HCT116 (cell line): ENCODE data around the gene COX15. TPM values are rescaled to one million over a fixed set of nuclear protein-coding genes. Genes with fewer than 3 reads are reported as not detected.

ENCODE experiments used
- ATAC-seq: fragments of 200-7000 bp; cut with Tn5 transposase; 2 replicates; pipeline ENCODE4 v1.9.1; 2020; ENCODE audit warnings: mild to moderate bottlenecking, moderate library complexity
- BruUV-seq: library from RNA; stranded (reverse); fragments of 400-500 nt; replicated peaks from 2 replicates; lab custom pipeline; 2021; lab: Mats Ljungman, UMichigan
- CTCF ChIA-PET: fragments of 300-600 bp; sonication (Branson Sonifier 250); formaldehyde crosslinking; loops from one replicate; lab custom pipeline; 2021; ENCODE audit warnings: antibody characterized with exemption; lab: Charles Lee
- POLR2A ChIA-PET: fragments of 300-600, 350-600 bp; sonication (Branson Sonifier 250); formaldehyde crosslinking; loops from one replicate; lab custom pipeline; 2021; ENCODE audit warnings: antibody characterized with exemption; lab: Charles Lee
- RAD21 ChIA-PET, 2 experiments: fragments of 300-600 bp; sonication (Branson Sonifier 250); formaldehyde crosslinking; loops; one replicate each; lab custom pipeline; 2023; ENCODE audit warnings: low total read pairs in 2 of 2; ENCODE audit not compliant: uncharacterized antibody in 2 of 2, unreplicated experiment in 2 of 2, low non-redundant PET in 1 of 2; lab: Charles Lee
- DNase-seq: peaks from one replicate; pipeline ENCODE4 v3.0.0-alpha.2; 2010; ENCODE audit warnings: low read depth, low spot score
- H2AFZ ChIP-seq: fragments of 200-600 bp; shearing (Covaris generic), sonication (generic); 2 replicates; pipeline ENCODE4 v1.6.1; 2017; ENCODE audit warnings: low read depth, mixed run types, mixed read lengths, antibody characterized with exemption, low read length; ENCODE audit not compliant: poor library complexity, severe bottlenecking
- H3K27ac ChIP-seq: 2 replicates; pipeline ENCODE4 v1.5.1; 2012; ENCODE audit warnings: low read depth, low read length
- H3K27me3 ChIP-seq: fragments of 200-600 bp; sonication (generic); 2 replicates; pipeline ENCODE4 v1.6.1; 2016; ENCODE audit warnings: mixed run types, low read length, mixed read lengths; ENCODE audit not compliant: insufficient read depth
- H3K36me3 ChIP-seq, 2 experiments: fragments of 200-500 bp in 1 of 2; fragments of 200-600 bp in 1 of 2; sonication (Bioruptor generic) in 1 of 2; sonication (generic) in 1 of 2; 2 replicates each; pipeline versions ENCODE4 v1.5.1 to v1.6.1; 2014 to 2016; ENCODE audit warnings: low read length in 2 of 2, inconsistent platforms in 1 of 2, mixed read lengths in 1 of 2, mixed run types in 1 of 2; ENCODE audit not compliant: insufficient read depth in 2 of 2, control insufficient read depth in 1 of 2
- H3K4me1 ChIP-seq, 2 experiments: fragments of 200-600 bp in 1 of 2; sonication (generic) in 1 of 2; 2 replicates each; pipeline versions ENCODE4 v1.5.1 to v1.6.1; 2012 to 2017; ENCODE audit warnings: low read length in 2 of 2, inconsistent platforms in 1 of 2, mild to moderate bottlenecking in 1 of 2, mixed read lengths in 1 of 2, mixed run types in 1 of 2, moderate library complexity in 1 of 2; ENCODE audit not compliant: insufficient read depth in 2 of 2, control insufficient read depth in 1 of 2
- H3K4me2 ChIP-seq: fragments of 200-600 bp; sonication (generic); 2 replicates; pipeline ENCODE4 v1.6.1; 2017; ENCODE audit warnings: mixed run types, low read length, mixed read lengths
- H3K4me3 ChIP-seq, 2 experiments: fragments of 200-600 bp in 1 of 2; sonication (generic) in 1 of 2; replicated peaks in 1 of 2; 2 replicates each; pipeline ENCODE4 v1.5.1; 2011 to 2016; ENCODE audit warnings: low read length in 2 of 2, control low read depth in 1 of 2, low read depth in 1 of 2, mild to moderate bottlenecking in 1 of 2, mixed read lengths in 1 of 2, mixed run types in 1 of 2
- H3K79me2 ChIP-seq: fragments of 200-600 bp; sonication (generic); 2 replicates; pipeline ENCODE4 v1.6.1; 2017; ENCODE audit warnings: mild to moderate bottlenecking, mixed run types, low read length, moderate library complexity, mixed read lengths; ENCODE audit not compliant: insufficient read depth
- H3K9ac ChIP-seq: fragments of 200-600 bp; sonication (generic); 2 replicates; pipeline ENCODE4 v1.6.1; 2016; ENCODE audit warnings: low read length, mixed read lengths
- H3K9me2 ChIP-seq: fragments of 200-600 bp; sonication (generic), shearing (Covaris generic); 2 replicates; pipeline ENCODE4 v1.6.1; 2017; ENCODE audit warnings: mixed run types, mild to moderate bottlenecking, moderate library complexity; ENCODE audit not compliant: insufficient read depth
- H3K9me3 ChIP-seq, 2 experiments: fragments of 200-500 bp in 1 of 2; fragments of 200-600 bp in 1 of 2; sonication (Bioruptor generic) in 1 of 2; sonication (generic) in 1 of 2; 2 replicates each; pipeline ENCODE4 v1.6.1; 2014 to 2017; ENCODE audit warnings: low read length in 2 of 2, mixed read lengths in 2 of 2, inconsistent platforms in 1 of 2, low read depth in 1 of 2, mild to moderate bottlenecking in 1 of 2, mixed run types in 1 of 2, moderate library complexity in 1 of 2; ENCODE audit not compliant: control insufficient read depth in 1 of 2, insufficient read depth in 1 of 2
- H4K20me1 ChIP-seq: fragments of 200-600 bp; sonication (generic), shearing (Covaris generic); 2 replicates; pipeline ENCODE4 v1.6.1; 2017; ENCODE audit warnings: mixed run types, mild to moderate bottlenecking, moderate library complexity; ENCODE audit not compliant: insufficient read depth
- CBX3 ChIP-seq: IDR thresholded peaks from 2 replicates; pipeline ENCODE4 v1.6.1; 2012; ENCODE audit warnings: low read depth
- EGR1 ChIP-seq: IDR thresholded peaks from 2 replicates; pipeline ENCODE4 v1.6.1; 2012; ENCODE audit warnings: low read depth
- ELF1 ChIP-seq: IDR thresholded peaks from 2 replicates; pipeline ENCODE4 v1.6.1; 2012; ENCODE audit warnings: low read depth, borderline replicate concordance
- EZH2 ChIP-seq: fragments of 200-600 bp; sonication (generic); IDR thresholded peaks from 2 replicates; pipeline ENCODE4 v1.6.1; 2017; ENCODE audit warnings: antibody characterized with exemption, mixed run types
- EZH2phosphoT487 ChIP-seq: fragments of 200-600 bp; IDR thresholded peaks from 2 replicates; pipeline ENCODE4 v1.6.1; 2018; ENCODE audit warnings: antibody characterized with exemption, borderline replicate concordance
- FOSL1 ChIP-seq: IDR thresholded peaks from 2 replicates; pipeline ENCODE4 v1.6.1; 2012; ENCODE audit warnings: low read depth
- POLR2A ChIP-seq: IDR thresholded peaks from 2 replicates; pipeline ENCODE4 v1.7.0; 2011; ENCODE audit warnings: borderline replicate concordance; ENCODE audit not compliant: insufficient read depth, insufficient read length; ENCODE audit errors: extremely low read depth
- RAD21 ChIP-seq: IDR thresholded peaks from 2 replicates; pipeline ENCODE4 v1.6.1; 2012; ENCODE audit warnings: low read depth, mild to moderate bottlenecking
- SIN3A ChIP-seq: IDR thresholded peaks from 2 replicates; pipeline ENCODE4 v1.6.1; 2012; ENCODE audit warnings: low read depth
- SRF ChIP-seq: IDR thresholded peaks from 2 replicates; pipeline ENCODE4 v1.6.1; 2012; ENCODE audit warnings: low read depth
- TCF7L2 ChIP-seq: IDR thresholded peaks from 2 replicates; pipeline ENCODE4 v1.7.0; 2011; ENCODE audit warnings: borderline replicate concordance, inconsistent platforms; ENCODE audit not compliant: insufficient read depth, insufficient read length; ENCODE audit errors: extremely low read depth
- ZFX ChIP-seq: fragments of 450-650 bp; IDR thresholded peaks from 2 replicates; pipeline ENCODE4 v1.6.1; 2017
- intact Hi-C: fragments of 100-400 bp; cut with micrococcal nuclease; formaldehyde crosslinking; loops from 2 replicates; pipeline ENCODE4 v1.10.0; 2022
- total RNA-seq: library from RNA; stranded (reverse); gene quantifications from one replicate; pipeline ENCODE4 v1.2.1, GENCODE V29; 2021; ENCODE audit not compliant: unreplicated experiment
- TF ChIP-seq, protein P1 (sequence below), 3 experiments: fragments of 200-600 bp in 1 of 3; sonication (generic) in 1 of 3; IDR thresholded peaks in 2 of 3; conservative IDR thresholded peaks in 1 of 3; 2 replicates each; pipeline ENCODE4 v1.5.1; 2012 to 2017; ENCODE audit warnings: low read depth in 2 of 3, low read length in 2 of 3, antibody characterized with exemption in 1 of 3, borderline replicate concordance in 1 of 3, control low read depth in 1 of 3, mild to moderate bottlenecking in 1 of 3, mixed read lengths in 1 of 3, mixed run types in 1 of 3, moderate library complexity in 1 of 3; ENCODE audit not compliant: insufficient read depth in 1 of 3
- TF ChIP-seq, protein P2 (sequence below): IDR thresholded peaks from 2 replicates; pipeline ENCODE4 v1.6.1; 2012
- TF ChIP-seq, protein P3 (sequence below): IDR thresholded peaks from 2 replicates; pipeline ENCODE4 v1.6.1; 2011; ENCODE audit warnings: mild to moderate bottlenecking, low read length, moderate library complexity; ENCODE audit not compliant: insufficient replicate concordance; ENCODE audit errors: extremely low read depth

COX15 gene
- total RNA-seq, 1 experiment from 2014 or later = 79.6 TPM

DNA sequence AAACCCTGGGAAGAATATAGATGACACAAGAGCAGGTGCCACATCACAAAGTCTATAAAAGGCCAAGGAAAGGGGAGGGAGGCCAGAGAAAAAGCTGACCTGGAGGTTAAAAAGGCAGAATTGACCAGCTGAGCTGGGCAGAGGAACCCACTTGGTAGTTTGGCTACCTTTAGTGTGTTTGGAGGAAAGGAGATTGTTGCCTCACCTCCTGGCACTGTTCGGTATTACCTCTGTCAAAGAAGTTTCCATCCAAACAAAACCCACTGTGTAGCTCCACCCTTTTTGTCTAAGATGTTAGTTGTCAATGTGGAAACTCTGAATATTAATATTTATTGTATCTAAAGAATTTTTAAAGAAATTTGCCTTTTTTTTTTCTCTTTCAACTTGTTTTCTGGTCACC lies 49.2 kb downstream of the COX15 start:
- no TSS peak for BruUV-seq
- Histone ChIP-seq H2AFZ (no peak overlapping the region), H3K9me2 (no peaks in the 10 kb centered on the region)
- CTCF ChIA-PET = interaction anchor here (0.7 to 1.0 kb wide), 2 partner anchors 247 to 291 kb away, joined by 3 to 5 read pairs; no protein-coding TSS in a partner anchor
- TF ChIP-seq ZFX (no peak), RAD21 (peak; percentile 37; the same call in 1 of the 2 replicates), EGR1 (no peak), SRF (no peak), EZH2 (no peak), EZH2phosphoT487 (no peak), SIN3A (no peak), POLR2A (no peak), TCF7L2 (no peak), ELF1 (no peak), FOSL1 (no peak), CBX3 (no peak)
- TF ChIP-seq, protein P1, sequence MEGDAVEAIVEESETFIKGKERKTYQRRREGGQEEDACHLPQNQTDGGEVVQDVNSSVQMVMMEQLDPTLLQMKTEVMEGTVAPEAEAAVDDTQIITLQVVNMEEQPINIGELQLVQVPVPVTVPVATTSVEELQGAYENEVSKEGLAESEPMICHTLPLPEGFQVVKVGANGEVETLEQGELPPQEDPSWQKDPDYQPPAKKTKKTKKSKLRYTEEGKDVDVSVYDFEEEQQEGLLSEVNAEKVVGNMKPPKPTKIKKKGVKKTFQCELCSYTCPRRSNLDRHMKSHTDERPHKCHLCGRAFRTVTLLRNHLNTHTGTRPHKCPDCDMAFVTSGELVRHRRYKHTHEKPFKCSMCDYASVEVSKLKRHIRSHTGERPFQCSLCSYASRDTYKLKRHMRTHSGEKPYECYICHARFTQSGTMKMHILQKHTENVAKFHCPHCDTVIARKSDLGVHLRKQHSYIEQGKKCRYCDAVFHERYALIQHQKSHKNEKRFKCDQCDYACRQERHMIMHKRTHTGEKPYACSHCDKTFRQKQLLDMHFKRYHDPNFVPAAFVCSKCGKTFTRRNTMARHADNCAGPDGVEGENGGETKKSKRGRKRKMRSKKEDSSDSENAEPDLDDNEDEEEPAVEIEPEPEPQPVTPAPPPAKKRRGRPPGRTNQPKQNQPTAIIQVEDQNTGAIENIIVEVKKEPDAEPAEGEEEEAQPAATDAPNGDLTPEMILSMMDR (IDR thresholded peaks at IDR 0.05 in 2 of 3, conservative IDR thresholded peaks at IDR 0.05 in 1 of 3; ENCODE audit: borderline replicate concordance in 1 of 3, insufficient read depth in 1 of 3, low read depth in 2 of 3, low read length in 2 of 3) = peak in 2 of 3 experiments; percentile 40 to 50; a peak in 4 of 6 replicates
- TF ChIP-seq, protein P2, sequence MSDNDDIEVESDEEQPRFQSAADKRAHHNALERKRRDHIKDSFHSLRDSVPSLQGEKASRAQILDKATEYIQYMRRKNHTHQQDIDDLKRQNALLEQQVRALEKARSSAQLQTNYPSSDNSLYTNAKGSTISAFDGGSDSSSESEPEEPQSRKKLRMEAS = no peak
- TF ChIP-seq, protein P3, sequence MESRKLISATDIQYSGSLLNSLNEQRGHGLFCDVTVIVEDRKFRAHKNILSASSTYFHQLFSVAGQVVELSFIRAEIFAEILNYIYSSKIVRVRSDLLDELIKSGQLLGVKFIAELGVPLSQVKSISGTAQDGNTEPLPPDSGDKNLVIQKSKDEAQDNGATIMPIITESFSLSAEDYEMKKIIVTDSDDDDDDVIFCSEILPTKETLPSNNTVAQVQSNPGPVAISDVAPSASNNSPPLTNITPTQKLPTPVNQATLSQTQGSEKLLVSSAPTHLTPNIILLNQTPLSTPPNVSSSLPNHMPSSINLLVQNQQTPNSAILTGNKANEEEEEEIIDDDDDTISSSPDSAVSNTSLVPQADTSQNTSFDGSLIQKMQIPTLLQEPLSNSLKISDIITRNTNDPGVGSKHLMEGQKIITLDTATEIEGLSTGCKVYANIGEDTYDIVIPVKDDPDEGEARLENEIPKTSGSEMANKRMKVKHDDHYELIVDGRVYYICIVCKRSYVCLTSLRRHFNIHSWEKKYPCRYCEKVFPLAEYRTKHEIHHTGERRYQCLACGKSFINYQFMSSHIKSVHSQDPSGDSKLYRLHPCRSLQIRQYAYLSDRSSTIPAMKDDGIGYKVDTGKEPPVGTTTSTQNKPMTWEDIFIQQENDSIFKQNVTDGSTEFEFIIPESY = no peak
- TF ChIP-seq, all 23 proteins: peak for 2
- no peaks in the 10 kb centered on the region for H4K20me1 ChIP-seq
- H3K79me2 ChIP-seq = no peaks in the 10 kb centered on the region
- H3K4me2 ChIP-seq = no peak overlapping the region
- ChIA-PET RAD21 (no interaction called here), POLR2A (interaction anchor here (1.0 kb wide), 1 partner anchor 62 kb away, joined by 3 read pairs; no protein-coding TSS in a partner anchor)
- intact Hi-C loops = no loop called here
- peaks cover 7 to 13% of the 10 kb centered on the region in 2 experiments; a peak in 3 of 4 replicates for H3K36me3 ChIP-seq
- ATAC-seq (peak; percentile 87), DNase-seq (peak; percentile 29)
- H3K27ac ChIP-seq = no peak overlapping the region
- no peaks in the 10 kb centered on the region for H3K27me3 ChIP-seq
- H3K9me3 ChIP-seq = no peaks in the 10 kb centered on the region
- H3K4me3 ChIP-seq = no peak overlapping the region
- H3K9ac ChIP-seq = no peak overlapping the region
- peaks cover 4 to 20% of the 10 kb centered on the region in 2 experiments for H3K4me1 ChIP-seq

Other genes starting within 250 kb of the COX15 start
- not detected for gene NKX2-3, start 199.2 kb downstream of the COX15 start, total RNA-seq
- gene SLC25A28, start 111.7 kb downstream of the COX15 start, total RNA-seq = 59.5 TPM
- gene ENTPD7, start 72.6 kb downstream of the COX15 start, total RNA-seq = 12.3 TPM
- 53.6 TPM for gene CUTC, start 107 bp upstream of the COX15 start, total RNA-seq
- 88.2 TPM for gene ABCC2, start 50.5 kb upstream of the COX15 start, total RNA-seq